Activated naive CD8-positive, alpha-beta T cell (primary cell): ENCODE measurements around the gene AGAP1.

ENCODE experiments used
- H3K27ac Mint-ChIP-seq: one replicate; pipeline ENCODE4 v1.8.0; 2021; ENCODE audit warnings: mixed read lengths
- H3K27me3 Mint-ChIP-seq: one replicate; pipeline ENCODE4 v1.8.0; 2021; ENCODE audit warnings: mixed read lengths
- H3K36me3 Mint-ChIP-seq: one replicate; pipeline ENCODE4 v1.8.0; 2021; ENCODE audit warnings: mixed read lengths
- H3K4me1 Mint-ChIP-seq: one replicate; pipeline ENCODE4 v1.8.0; 2021; ENCODE audit warnings: low read depth, mixed read lengths
- H3K4me3 Mint-ChIP-seq: one replicate; pipeline ENCODE4 v1.8.0; 2021; ENCODE audit warnings: mild to moderate bottlenecking, mixed read lengths
- H3K9me3 Mint-ChIP-seq: one replicate; pipeline ENCODE4 v1.8.0; 2021; ENCODE audit warnings: low read depth, mixed read lengths

The AGAP1 gene

DNA sequence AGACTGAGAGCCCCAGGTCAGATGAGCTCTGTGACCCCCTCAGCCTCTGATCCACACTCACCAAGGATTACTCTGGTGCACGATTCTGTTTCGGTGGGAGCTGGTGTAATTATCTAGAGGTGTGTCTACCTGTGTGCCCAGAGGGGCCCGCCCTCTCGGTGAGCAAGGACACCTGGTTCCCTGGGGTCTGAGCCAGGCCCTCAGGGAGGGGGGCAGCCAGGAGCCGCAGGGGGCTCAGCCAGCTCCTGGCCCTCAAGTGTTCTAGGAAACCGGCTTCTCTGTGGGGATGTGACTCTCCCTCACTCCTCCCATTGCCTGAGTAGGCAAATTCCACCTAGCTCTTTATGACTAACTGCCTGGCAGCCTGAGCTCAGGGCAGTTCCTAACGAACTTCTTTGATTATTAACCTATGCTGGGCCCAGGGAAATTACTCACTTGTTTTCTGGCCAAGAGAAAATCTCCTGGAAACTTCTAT lies 17.4 kb downstream of the AGAP1 start:
- Mint-ChIP-seq H3K9me3 (peaks cover 3% of the 10 kb centered on the region), H3K4me3 (no peak overlapping the region), H3K4me1 (peaks cover 2% of the 10 kb centered on the region), H3K27ac (no peak overlapping the region), H3K36me3 (peaks cover 3% of the 10 kb centered on the region), H3K27me3 (peaks cover 11% of the 10 kb centered on the region)

GRCh38 chr2:235511751-235512698 lies 18.2 kb downstream of the AGAP1 start:
- Mint-ChIP-seq H3K4me3 (no peak overlapping the region), H3K4me1 (peaks cover 2% of the 10 kb centered on the region), H3K9me3 (peaks cover 3% of the 10 kb centered on the region), H3K36me3 (peaks cover 3% of the 10 kb centered on the region), H3K27ac (no peak overlapping the region), H3K27me3 (peaks cover 9% of the 10 kb centered on the region)

DNA sequence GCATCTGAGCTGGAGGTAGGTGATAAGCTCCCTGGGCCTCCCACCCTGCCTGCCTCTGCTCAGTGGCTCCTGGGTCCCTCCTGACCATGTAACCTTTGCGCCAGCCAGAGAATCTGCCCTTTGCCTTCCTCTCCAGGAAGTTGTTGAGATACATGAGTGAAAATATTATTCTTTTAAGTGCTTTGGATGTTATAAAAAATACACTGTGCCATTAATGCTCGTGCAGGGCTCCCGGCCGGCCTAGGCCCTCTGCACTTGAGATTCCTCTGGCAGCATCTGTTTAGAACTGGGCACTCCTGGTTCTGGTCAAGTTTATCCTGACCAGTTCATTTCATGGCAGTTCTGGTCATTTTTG lies 18.8 kb downstream of the AGAP1 start:
- Mint-ChIP-seq H3K4me1 (peaks cover 2% of the 10 kb centered on the region), H3K9me3 (peaks cover 3% of the 10 kb centered on the region)

GRCh38 chr2:235513984-235514626 lies 20.3 kb downstream of the AGAP1 start:
- no peaks in the 10 kb centered on the region for H3K9me3 Mint-ChIP-seq
- H3K36me3 Mint-ChIP-seq: peaks cover 3% of the 10 kb centered on the region

More for the DNA sequence above, 18.8 kb downstream of the AGAP1 start:
- H3K36me3 Mint-ChIP-seq: peaks cover 3% of the 10 kb centered on the region
- no peak overlapping the region for H3K27ac Mint-ChIP-seq
- H3K4me3 Mint-ChIP-seq: no peak overlapping the region
- H3K27me3 Mint-ChIP-seq: peaks cover 7% of the 10 kb centered on the region

DNA sequence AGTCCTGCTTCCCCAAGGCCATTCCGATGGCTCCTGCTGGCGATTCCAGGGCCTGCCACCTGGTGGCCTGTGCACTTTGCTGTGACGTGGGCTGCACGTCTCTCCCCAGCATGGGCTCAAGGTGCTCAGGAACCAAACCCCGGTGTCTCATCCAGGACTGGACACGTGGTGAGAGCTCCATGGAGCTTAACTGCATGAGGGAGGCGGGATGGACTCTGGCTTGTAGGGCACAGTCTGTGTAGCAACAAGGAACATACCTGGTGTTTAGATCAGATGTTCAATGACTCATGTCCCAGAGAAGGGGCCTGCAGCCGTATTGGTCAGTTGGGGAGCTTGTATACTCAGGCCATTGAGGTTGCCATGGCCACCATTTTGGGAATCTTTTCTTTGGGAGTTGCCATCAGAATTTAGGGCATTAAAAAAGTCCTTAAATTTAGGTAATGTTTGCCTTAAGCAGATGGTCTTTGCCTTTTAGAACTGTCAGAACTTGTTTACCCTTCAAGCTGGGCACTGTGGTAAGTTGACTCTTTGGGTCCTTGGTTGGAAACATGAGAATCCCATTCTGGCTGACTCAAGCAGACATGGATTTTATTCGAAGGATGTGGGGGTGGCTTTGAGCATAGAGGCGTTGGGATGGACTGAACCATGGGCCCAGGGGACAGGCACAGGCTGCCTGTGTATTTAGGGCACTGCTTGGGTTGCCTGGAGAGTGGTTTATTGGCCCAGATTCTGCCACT lies 21.0 kb downstream of the AGAP1 start:
- H3K9me3 Mint-ChIP-seq: no peaks in the 10 kb centered on the region
- H3K27ac Mint-ChIP-seq: no peak overlapping the region
- no peak overlapping the region for H3K4me3 Mint-ChIP-seq
- H3K27me3 Mint-ChIP-seq: peaks cover 5% of the 10 kb centered on the region
- peaks cover 3% of the 10 kb centered on the region for H3K36me3 Mint-ChIP-seq
- H3K4me1 Mint-ChIP-seq: peaks cover 2% of the 10 kb centered on the region

More at GRCh38 chr2:235513984-235514626, 20.3 kb downstream of the AGAP1 start:
- Mint-ChIP-seq H3K27me3 (peaks cover 5% of the 10 kb centered on the region), H3K4me3 (no peak overlapping the region), H3K4me1 (peaks cover 2% of the 10 kb centered on the region), H3K27ac (no peak overlapping the region)

DNA sequence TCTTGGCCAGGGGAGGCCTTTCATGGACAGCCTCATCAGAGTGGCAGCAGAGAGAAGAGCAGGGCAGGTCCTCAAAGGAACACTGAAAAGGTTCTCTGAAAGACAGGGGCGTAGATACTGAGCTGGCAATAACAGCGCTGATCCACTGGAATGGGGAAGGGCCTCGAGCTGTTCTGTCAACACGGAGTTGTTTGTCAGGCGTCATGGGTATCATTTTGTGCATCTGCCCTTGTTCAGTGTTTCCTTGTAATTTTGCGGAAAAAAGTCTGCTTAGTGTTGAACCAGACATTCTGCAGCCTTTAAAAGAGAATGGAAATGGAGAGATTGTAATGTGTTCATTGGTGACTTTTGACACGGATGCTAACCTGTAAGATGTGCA lies 21.5 kb downstream of the AGAP1 start:
- Mint-ChIP-seq H3K4me1 (peaks cover 2% of the 10 kb centered on the region), H3K27me3 (peaks cover 2% of the 10 kb centered on the region), H3K27ac (no peak overlapping the region), H3K36me3 (peaks cover 3% of the 10 kb centered on the region), H3K4me3 (no peak overlapping the region), H3K9me3 (no peaks in the 10 kb centered on the region)

GRCh38 chr2:235515821-235516220 lies 22.0 kb downstream of the AGAP1 start:
- Mint-ChIP-seq H3K4me3 (no peak overlapping the region), H3K9me3 (no peaks in the 10 kb centered on the region), H3K36me3 (peaks cover 3% of the 10 kb centered on the region), H3K27me3 (peaks cover 2% of the 10 kb centered on the region), H3K4me1 (peaks cover 2% of the 10 kb centered on the region), H3K27ac (no peak overlapping the region)

GRCh38 chr2:235516257-235516656 lies 22.4 kb downstream of the AGAP1 start:
- Mint-ChIP-seq H3K36me3 (peaks cover 3% of the 10 kb centered on the region), H3K27me3 (peaks cover 2% of the 10 kb centered on the region), H3K4me1 (peaks cover 2% of the 10 kb centered on the region), H3K27ac (no peak overlapping the region), H3K9me3 (no peaks in the 10 kb centered on the region), H3K4me3 (no peak overlapping the region)

GRCh38 chr2:235518322-235519090 lies 24.7 kb downstream of the AGAP1 start:
- Mint-ChIP-seq H3K36me3 (peaks cover 3% of the 10 kb centered on the region), H3K9me3 (no peaks in the 10 kb centered on the region), H3K27ac (no peak overlapping the region), H3K27me3 (peaks cover 6% of the 10 kb centered on the region), H3K4me1 (peaks cover 2% of the 10 kb centered on the region), H3K4me3 (no peak overlapping the region)

DNA sequence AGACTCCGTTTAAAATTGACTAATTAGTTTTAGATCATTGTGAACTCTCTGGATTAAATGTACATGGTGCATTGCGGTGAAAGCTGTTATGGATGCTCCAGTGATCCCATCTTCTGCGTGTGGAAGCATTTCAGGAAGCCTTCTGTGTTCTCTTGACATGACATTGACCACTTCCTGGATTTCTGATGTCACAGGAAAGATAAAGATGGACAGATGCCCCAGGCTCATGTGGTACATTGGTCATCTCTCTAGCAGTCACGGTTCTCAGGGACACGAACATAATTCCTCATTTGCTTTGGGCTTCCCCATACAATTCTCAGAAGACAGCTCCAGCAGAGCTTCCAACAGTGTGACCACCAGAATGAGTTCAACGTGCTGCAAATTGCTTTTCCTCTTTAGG lies 26.9 kb downstream of the AGAP1 start:
- H3K4me3 Mint-ChIP-seq: no peak overlapping the region
- peaks cover 5% of the 10 kb centered on the region for H3K27me3 Mint-ChIP-seq
- no peaks in the 10 kb centered on the region for H3K36me3 Mint-ChIP-seq
- H3K27ac Mint-ChIP-seq: no peak overlapping the region
- no peaks in the 10 kb centered on the region for H3K4me1 Mint-ChIP-seq
- no peaks in the 10 kb centered on the region for H3K9me3 Mint-ChIP-seq

DNA sequence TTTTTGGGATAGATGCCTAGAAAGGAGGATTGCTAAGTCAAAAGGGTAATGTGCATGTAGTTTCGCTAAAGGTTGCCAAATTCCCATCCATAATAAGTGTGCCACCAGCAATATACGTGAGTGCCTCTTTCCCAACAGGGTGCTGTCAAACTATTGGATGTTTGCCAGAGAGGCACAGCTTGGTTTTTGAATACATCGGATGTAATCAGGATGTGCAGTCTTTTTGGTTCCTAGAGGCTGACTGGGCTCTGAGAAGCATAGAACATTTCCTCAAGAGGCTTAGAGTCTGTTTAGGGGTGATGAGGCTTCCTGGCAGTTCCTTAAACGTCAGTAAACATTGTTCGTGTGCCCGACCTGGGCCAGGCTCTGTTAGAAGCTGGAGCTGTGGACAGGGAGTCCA lies 28.0 kb downstream of the AGAP1 start:
- Mint-ChIP-seq H3K36me3 (no peaks in the 10 kb centered on the region), H3K27ac (no peak overlapping the region), H3K4me3 (no peak overlapping the region), H3K4me1 (no peaks in the 10 kb centered on the region), H3K27me3 (peaks cover 5% of the 10 kb centered on the region), H3K9me3 (no peaks in the 10 kb centered on the region)

DNA sequence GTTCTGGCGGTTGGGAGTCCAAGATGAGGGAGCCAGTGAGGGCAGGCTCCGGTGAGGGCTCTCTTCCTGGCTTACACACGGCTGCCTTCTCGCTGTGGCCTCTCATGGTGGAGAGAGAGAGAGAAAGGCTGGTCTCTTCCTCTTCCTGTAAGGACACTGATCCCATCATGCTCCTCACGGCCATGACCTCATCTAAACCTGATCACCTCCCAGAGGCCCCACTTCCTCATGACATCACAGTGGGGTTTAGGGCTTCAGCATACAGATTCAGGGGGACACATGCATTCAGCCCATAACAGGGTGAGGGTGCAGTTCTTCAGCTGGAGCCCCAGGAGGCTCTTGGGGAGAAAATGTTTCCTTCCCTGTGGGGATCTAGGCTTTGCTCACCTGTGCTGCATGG lies 29.2 kb downstream of the AGAP1 start:
- Mint-ChIP-seq H3K4me1 (no peaks in the 10 kb centered on the region), H3K4me3 (no peak overlapping the region), H3K27ac (no peak overlapping the region), H3K9me3 (no peaks in the 10 kb centered on the region), H3K27me3 (peaks cover 5% of the 10 kb centered on the region), H3K36me3 (no peaks in the 10 kb centered on the region)

GRCh38 chr2:235523486-235524150 lies 29.8 kb downstream of the AGAP1 start:
- Mint-ChIP-seq H3K27ac (no peak overlapping the region), H3K4me1 (no peaks in the 10 kb centered on the region), H3K9me3 (no peaks in the 10 kb centered on the region), H3K36me3 (no peaks in the 10 kb centered on the region), H3K4me3 (no peak overlapping the region), H3K27me3 (peaks cover 5% of the 10 kb centered on the region)

GRCh38 chr2:235526166-235526565 lies 32.3 kb downstream of the AGAP1 start:
- peaks cover 5% of the 10 kb centered on the region for H3K27me3 Mint-ChIP-seq
- no peaks in the 10 kb centered on the region for H3K4me1 Mint-ChIP-seq
- no peak overlapping the region for H3K4me3 Mint-ChIP-seq
- no peaks in the 10 kb centered on the region for H3K36me3 Mint-ChIP-seq
- H3K27ac Mint-ChIP-seq: no peak overlapping the region
- H3K9me3 Mint-ChIP-seq: no peaks in the 10 kb centered on the region
